NT2/D1 (cell line): ENCODE results near the gene LHX5.

Experiments
- DNase-seq: peaks from one replicate; pipeline ENCODE4 v3.0.0-alpha.2; 2011; ENCODE audit warnings: low read depth, low spot score
- H3K27me3 ChIP-seq: 2 replicates; pipeline ENCODE4 v1.6.0; 2011; ENCODE audit warnings: mild to moderate bottlenecking; ENCODE audit not compliant: insufficient read length, insufficient read depth
- H3K36me3 ChIP-seq: 2 replicates; pipeline ENCODE4 v1.6.1; 2011; ENCODE audit warnings: mild to moderate bottlenecking, low read length, mixed read lengths; ENCODE audit not compliant: insufficient read depth, insufficient read length
- H3K4me1 ChIP-seq: 2 replicates; pipeline ENCODE4 v1.5.1; 2011; ENCODE audit not compliant: insufficient read depth, insufficient read length
- H3K4me3 ChIP-seq: 2 replicates; pipeline ENCODE4 v1.5.1; 2011; ENCODE audit warnings: low read depth; ENCODE audit not compliant: insufficient read length
- H3K9ac ChIP-seq: 2 replicates; pipeline ENCODE4 v1.6.0; 2011; ENCODE audit warnings: low read depth; ENCODE audit not compliant: insufficient read length
- H3K9me3 ChIP-seq: 2 replicates; pipeline ENCODE4 v1.5.1; 2011; ENCODE audit warnings: mild to moderate bottlenecking, low read length; ENCODE audit not compliant: insufficient read depth
- SUZ12 ChIP-seq: IDR thresholded peaks from 2 replicates; pipeline ENCODE4 v1.6.1; 2011; ENCODE audit not compliant: insufficient read length, insufficient read depth; ENCODE audit errors: extremely low read depth
- YY1 ChIP-seq: IDR thresholded peaks from 2 replicates; pipeline ENCODE4 v1.6.1; 2011; ENCODE audit not compliant: insufficient read length, insufficient read depth
- ZNF274 ChIP-seq: IDR thresholded peaks from 2 replicates; pipeline ENCODE4 v1.6.1; 2011; ENCODE audit warnings: mild to moderate bottlenecking, low read depth, low read length

Gene LHX5

GRCh38 chr12:113471619-113472171 is at the start of gene LHX5:
Gene LHX5, minus strand, starts transcription at chr12:113471871. Its CDS starts 373 bp downstream, at chr12:113471498.
- Histone ChIP-seq H3K4me3 (peak within 1 kb of the TSS; percentile 53), H3K4me1 (peaks cover 48% of the 10 kb centered on the region), H3K9ac (peak within 1 kb of the TSS; percentile 75), H3K36me3 (no peaks in the 10 kb centered on the region), H3K9me3 (no peaks in the 10 kb centered on the region), H3K27me3 (peaks cover 100% of the 10 kb centered on the region)
- DNase-seq: no peak
- TF ChIP-seq SUZ12: peak; percentile 70
- no peak for TF ChIP-seq ZNF274
- TF ChIP-seq YY1: no peak

- Histone ChIP-seq H3K9ac (no peak overlapping the region), H3K36me3 (no peaks in the 10 kb centered on the region), H3K4me1 (peaks cover 5% of the 10 kb centered on the region), H3K27me3 (peaks cover 25% of the 10 kb centered on the region), H3K4me3 (no peak overlapping the region), H3K9me3 (no peaks in the 10 kb centered on the region)
- TF ChIP-seq YY1 (no peak), SUZ12 (no peak), ZNF274 (no peak)
- DNase-seq: no peak
These were observed 48.0 kb upstream of the LHX5 start for GRCh38 chr12:113519464-113520307.

- Histone ChIP-seq H3K9me3 (no peaks in the 10 kb centered on the region), H3K36me3 (no peaks in the 10 kb centered on the region), H3K27me3 (peaks cover 25% of the 10 kb centered on the region), H3K9ac (peak overlapping the region; percentile 58), H3K4me1 (peaks cover 10% of the 10 kb centered on the region), H3K4me3 (peak overlapping the region; percentile 22)
- no peak for TF ChIP-seq ZNF274
- DNase-seq: peak; percentile 81
These were observed 43.6 kb upstream of the LHX5 start for GRCh38 chr12:113515082-113515856.

- no peaks in the 10 kb centered on the region for H3K36me3 ChIP-seq
- H3K4me3 ChIP-seq: peak overlapping the region; percentile 9
- no peaks in the 10 kb centered on the region for H3K9me3 ChIP-seq
- H3K4me1 ChIP-seq: peaks cover 10% of the 10 kb centered on the region
- TF ChIP-seq YY1: no peak
- TF ChIP-seq ZNF274: no peak
- TF ChIP-seq SUZ12: no peak
- no peak for DNase-seq
- peaks cover 25% of the 10 kb centered on the region for H3K27me3 ChIP-seq
- peak overlapping the region; percentile 58 for H3K9ac ChIP-seq
These were observed 42.9 kb upstream of the LHX5 start for GRCh38 chr12:113514602-113515001.

- Histone ChIP-seq H3K9me3 (no peaks in the 10 kb centered on the region), H3K36me3 (no peaks in the 10 kb centered on the region), H3K9ac (no peak overlapping the region), H3K4me1 (peaks cover 10% of the 10 kb centered on the region), H3K27me3 (peaks cover 16% of the 10 kb centered on the region), H3K4me3 (no peak overlapping the region)
- DNase-seq: no peak
- TF ChIP-seq YY1 (no peak), ZNF274 (no peak), SUZ12 (no peak)
These were observed 40.9 kb upstream of the LHX5 start for GRCh38 chr12:113512568-113512967.

- DNase-seq: no peak
- Histone ChIP-seq H3K4me3 (no peak overlapping the region), H3K27me3 (peaks cover 6% of the 10 kb centered on the region), H3K4me1 (peaks cover 4% of the 10 kb centered on the region), H3K9me3 (no peaks in the 10 kb centered on the region), H3K9ac (no peak overlapping the region), H3K36me3 (no peaks in the 10 kb centered on the region)
- TF ChIP-seq YY1 (no peak), ZNF274 (no peak), SUZ12 (no peak)
These were observed 35.2 kb upstream of the LHX5 start for GRCh38 chr12:113506867-113507266.

- Histone ChIP-seq H3K27me3 (peaks cover 6% of the 10 kb centered on the region), H3K4me1 (peaks cover 8% of the 10 kb centered on the region), H3K4me3 (no peak overlapping the region), H3K36me3 (no peaks in the 10 kb centered on the region), H3K9ac (no peak overlapping the region), H3K9me3 (no peaks in the 10 kb centered on the region)
- TF ChIP-seq SUZ12: no peak
- no peak for TF ChIP-seq ZNF274
- TF ChIP-seq YY1: no peak
- no peak for DNase-seq
These were observed 34.3 kb upstream of the LHX5 start for GRCh38 chr12:113505941-113506340.
